Peyer's patch (tissue), 4 donors: ENCODE measurements around the gene COLEC11. TPM values are rescaled to one million over a fixed set of nuclear protein-coding genes. Genes with fewer than 3 reads are reported as not detected.
"Not testable (repeated sequence)": the region's sequence is repeated elsewhere in the genome, so short reads cannot be mapped to it uniquely, and the experiment has no call there.

Experiments
- DNase-seq, 3 donors: peaks; one replicate each; pipeline ENCODE4 v3.0.0-alpha.2; 2017 to 2019
- H3K27ac ChIP-seq, 4 donors: fragments of 200-600 bp; sonication (generic); one replicate each; pipeline ENCODE4 v1.5.1; 2016 to 2019
- H3K27me3 ChIP-seq, 2 donors: fragments of 200-600 bp; sonication (generic); one replicate each; pipeline ENCODE4 v1.5.1; 2019
- H3K36me3 ChIP-seq, 3 donors: fragments of 200-600 bp; sonication (generic); one replicate each; pipeline ENCODE4 v1.5.1; 2016 to 2019
- H3K4me1 ChIP-seq, 4 donors: fragments of 200-600 bp; sonication (generic); one replicate each; pipeline ENCODE4 v1.5.1; 2016 to 2019
- H3K4me3 ChIP-seq, 4 donors: fragments of 200-600 bp; sonication (generic); 1 replicate in 3 of 4; 2 replicates in 1 of 4; pipeline ENCODE4 v1.5.1; 2016 to 2019; ENCODE audit warnings: mild to moderate bottlenecking in 1 of 4
- H3K9me3 ChIP-seq, 4 donors: fragments of 200-600 bp; sonication (generic); one replicate each; pipeline ENCODE4 v1.5.1; 2016 to 2019; ENCODE audit warnings: mild to moderate bottlenecking in 1 of 4
- POLR2A ChIP-seq, 2 donors: fragments of 450-650 bp; IDR thresholded peaks; one replicate each; pipeline ENCODE4 v1.5.1; 2017; ENCODE audit warnings: antibody characterized with exemption in 2 of 2, mild to moderate bottlenecking in 2 of 2, moderate library complexity in 2 of 2
- total RNA-seq, 4 donors: library from RNA; depleted of rRNA; stranded (reverse); fragments of >200 nt; gene quantifications; one replicate each; pipeline ENCODE4 v1.1.0, GENCODE V29; 2016
- TF ChIP-seq, protein P1 (sequence below), 6 experiments: fragments of 450-650 bp in 4 of 6; fragments of 200-600 bp in 2 of 6; sonication (generic) in 1 of 6; IDR thresholded peaks; one replicate each; pipeline ENCODE4 v1.5.1; 2017 to 2019; ENCODE audit warnings: antibody characterized with exemption in 6 of 6, mild to moderate bottlenecking in 3 of 6, moderate library complexity in 1 of 6

COLEC11 gene
- total RNA-seq, 4 donors from 2014 or later: 0.70 to 5.8 (median 1.1) TPM; not detected in 1

- Histone ChIP-seq H3K27ac (no peak overlapping the region), H3K4me3 (no peak overlapping the region), H3K36me3 (no peaks in the 10 kb centered on the region), H3K27me3 (no peaks in the 10 kb centered on the region), H3K4me1 (peaks cover 0 to 8% (median 3%) of the 10 kb centered on the region in 4 donors), H3K9me3 (no peaks in the 10 kb centered on the region)
- DNase-seq: no peak
- no peak for TF ChIP-seq POLR2A (IDR thresholded peaks at IDR 0.05)
- TF ChIP-seq, protein P1, sequence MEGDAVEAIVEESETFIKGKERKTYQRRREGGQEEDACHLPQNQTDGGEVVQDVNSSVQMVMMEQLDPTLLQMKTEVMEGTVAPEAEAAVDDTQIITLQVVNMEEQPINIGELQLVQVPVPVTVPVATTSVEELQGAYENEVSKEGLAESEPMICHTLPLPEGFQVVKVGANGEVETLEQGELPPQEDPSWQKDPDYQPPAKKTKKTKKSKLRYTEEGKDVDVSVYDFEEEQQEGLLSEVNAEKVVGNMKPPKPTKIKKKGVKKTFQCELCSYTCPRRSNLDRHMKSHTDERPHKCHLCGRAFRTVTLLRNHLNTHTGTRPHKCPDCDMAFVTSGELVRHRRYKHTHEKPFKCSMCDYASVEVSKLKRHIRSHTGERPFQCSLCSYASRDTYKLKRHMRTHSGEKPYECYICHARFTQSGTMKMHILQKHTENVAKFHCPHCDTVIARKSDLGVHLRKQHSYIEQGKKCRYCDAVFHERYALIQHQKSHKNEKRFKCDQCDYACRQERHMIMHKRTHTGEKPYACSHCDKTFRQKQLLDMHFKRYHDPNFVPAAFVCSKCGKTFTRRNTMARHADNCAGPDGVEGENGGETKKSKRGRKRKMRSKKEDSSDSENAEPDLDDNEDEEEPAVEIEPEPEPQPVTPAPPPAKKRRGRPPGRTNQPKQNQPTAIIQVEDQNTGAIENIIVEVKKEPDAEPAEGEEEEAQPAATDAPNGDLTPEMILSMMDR (IDR thresholded peaks at IDR 0.05): no peak
These were observed 61.2 kb downstream of the COLEC11 start for GRCh38 chr2:3655871-3656761.

GRCh38 chr2:3656762-3657721 is 62.1 kb downstream of the COLEC11 start:
- DNase-seq: no peak
- H3K4me3 ChIP-seq: no peak overlapping the region
- H3K27ac ChIP-seq: no peak overlapping the region
- peaks cover 0 to under 1% (median 0%) of the 10 kb centered on the region in 4 donors for H3K4me1 ChIP-seq
- no peaks in the 10 kb centered on the region for H3K27me3 ChIP-seq
- no peaks in the 10 kb centered on the region for H3K36me3 ChIP-seq
- TF ChIP-seq POLR2A (IDR thresholded peaks at IDR 0.05): no peak
- TF ChIP-seq, protein P1 (IDR thresholded peaks at IDR 0.05): no peak
- no peaks in the 10 kb centered on the region for H3K9me3 ChIP-seq

GRCh38 chr2:3657881-3658280 is 63.0 kb downstream of the COLEC11 start, which contains the start of gene ALLC:
Gene ALLC (plus strand): TSS chr2:3658200. CDS start chr2:3671158, 12,958 bp downstream.
- no peaks in the 10 kb centered on the region for H3K36me3 ChIP-seq
- no peaks in the 10 kb centered on the region for H3K4me1 ChIP-seq
- H3K27ac ChIP-seq: peak within 1 kb of the TSS in 1 of 4 donors; percentile 63
- no peaks in the 10 kb centered on the region for H3K9me3 ChIP-seq
- no peak for DNase-seq
- TF ChIP-seq, protein P1 (IDR thresholded peaks at IDR 0.05): no peak
- no peak for TF ChIP-seq POLR2A (IDR thresholded peaks at IDR 0.05)
- no peaks in the 10 kb centered on the region for H3K27me3 ChIP-seq
- no peak within 1 kb of the TSS for H3K4me3 ChIP-seq

GRCh38 chr2:3659447-3660432 is 64.8 kb downstream of the COLEC11 start:
- peak overlapping the region in 3 of 4 donors; percentile 31 to 63 (median 43) for H3K27ac ChIP-seq
- H3K4me1 ChIP-seq: no peaks in the 10 kb centered on the region
- H3K36me3 ChIP-seq: no peaks in the 10 kb centered on the region
- H3K27me3 ChIP-seq: no peaks in the 10 kb centered on the region
- H3K4me3 ChIP-seq: no peak overlapping the region
- TF ChIP-seq, protein P1 (IDR thresholded peaks at IDR 0.05): no peak
- no peak for TF ChIP-seq POLR2A (IDR thresholded peaks at IDR 0.05)
- DNase-seq: peak in 2 of 3 donors; percentile 47 to 56
- H3K9me3 ChIP-seq: no peaks in the 10 kb centered on the region

- H3K27me3 ChIP-seq, H3K4me3 ChIP-seq, H3K4me1 ChIP-seq, H3K27ac ChIP-seq, H3K36me3 ChIP-seq, H3K9me3 ChIP-seq: not testable (repeated sequence)
- DNase-seq: peak in 1 of 3 donors; percentile 4
These were observed 65.7 kb downstream of the COLEC11 start for GRCh38 chr2:3660640-3661039.
